HepG2 (cell line): Measurements from ENCODE around the gene RANBP6. TPM values are rescaled to one million over a fixed set of nuclear protein-coding genes. Genes with fewer than 3 reads are reported as not detected.
A peak's percentile ranks its signal among the peaks of the same experiment; 100 is the strongest.

Source experiments
- DPF2 ChIP-seq: sonication (generic); formaldehyde crosslinking; IDR thresholded peaks from 2 replicates; pipeline ENCODE4 v1.4.0; 2020; ENCODE audit warnings: mild to moderate bottlenecking, low read depth, missing genetic modification reagents, borderline replicate concordance
- MYPOP ChIP-seq: sonication (generic); formaldehyde crosslinking; IDR thresholded peaks from 2 replicates; pipeline ENCODE4 v1.8.1; 2023; ENCODE audit warnings: mild to moderate bottlenecking, moderate library complexity, missing genetic modification reagents
- PHB2 ChIP-seq: fragments of 450-650 bp; IDR thresholded peaks from 2 replicates; pipeline ENCODE4 v1.6.1; 2018; ENCODE audit not compliant: partially characterized antibody
- PITX1 ChIP-seq: sonication (generic); formaldehyde crosslinking; IDR thresholded peaks from 2 replicates; pipeline ENCODE4 v1.5.1; 2020; ENCODE audit warnings: mild to moderate bottlenecking, missing genetic modification reagents
- SSRP1 ChIP-seq: IDR thresholded peaks from 2 replicates; pipeline ENCODE4 v1.6.1; 2016; ENCODE audit warnings: control low read depth
- TFDP1 ChIP-seq: IDR thresholded peaks from 2 replicates; pipeline ENCODE4 v1.6.1; 2016; ENCODE audit warnings: missing compliant biosample characterization, missing genetic modification reagents, borderline replicate concordance
- TP53 ChIP-seq: sonication (generic); formaldehyde crosslinking; conservative IDR thresholded peaks from 2 replicates; pipeline ENCODE4 v1.4.0; 2020; ENCODE audit warnings: missing genetic modification reagents
- YEATS2 ChIP-seq: sonication (generic); formaldehyde crosslinking; IDR thresholded peaks from 2 replicates; pipeline ENCODE4 v1.4.0; 2020; ENCODE audit warnings: missing genetic modification reagents, borderline replicate concordance
- ZBTB39 ChIP-seq: sonication (generic); formaldehyde crosslinking; IDR thresholded peaks from 2 replicates; pipeline ENCODE4 v1.5.0; 2020; ENCODE audit warnings: missing genetic modification reagents
- ZBTB49 ChIP-seq: sonication (generic); formaldehyde crosslinking; IDR thresholded peaks from 2 replicates; pipeline ENCODE4 v1.4.0; 2020; ENCODE audit warnings: missing genetic modification reagents, borderline replicate concordance
- ZC3H13 ChIP-seq: sonication (generic); formaldehyde crosslinking; IDR thresholded peaks from 2 replicates; pipeline ENCODE4 v1.8.1; 2023; ENCODE audit warnings: mild to moderate bottlenecking, missing genetic modification reagents, moderate library complexity
- ZNF143 ChIP-seq: sonication (generic); formaldehyde crosslinking; IDR thresholded peaks from 2 replicates; pipeline ENCODE4 v1.4.0; 2020; ENCODE audit warnings: missing genetic modification reagents
- ZNF337 ChIP-seq: sonication (generic); formaldehyde crosslinking; IDR thresholded peaks from 2 replicates; pipeline ENCODE4 v1.5.1; 2020; ENCODE audit warnings: missing genetic modification reagents, low read depth, mild to moderate bottlenecking, borderline replicate concordance
- ZNF343 ChIP-seq: sonication (generic); formaldehyde crosslinking; IDR thresholded peaks from 2 replicates; pipeline ENCODE4 v1.4.0; 2020; ENCODE audit warnings: mild to moderate bottlenecking, missing genetic modification reagents
- ZNF430 ChIP-seq: sonication (generic); formaldehyde crosslinking; IDR thresholded peaks from 2 replicates; pipeline ENCODE4 v1.9.0; 2021; ENCODE audit warnings: mild to moderate bottlenecking, missing genetic modification reagents
- ZNF546 ChIP-seq: sonication (generic); formaldehyde crosslinking; conservative IDR thresholded peaks from 2 replicates; pipeline ENCODE4 v1.8.1; 2023; ENCODE audit warnings: mild to moderate bottlenecking, missing genetic modification reagents
- ZNF567 ChIP-seq: sonication (generic); formaldehyde crosslinking; IDR thresholded peaks from 2 replicates; pipeline ENCODE4 v1.8.1; 2023; ENCODE audit warnings: mild to moderate bottlenecking, missing genetic modification reagents, borderline replicate concordance
- polyA plus RNA-seq, 8 experiments: library from polyadenylated mRNA; depleted of rRNA in 3 of 8; stranded (reverse) in 7 of 8; unstranded in 1 of 8; fragments of >200 nt; fragmentation: Illumina TruSeq in 4 of 8; extraction: Trizol in 4 of 8; gene quantifications; 2 replicates each; pipeline versions ENCODE4 v1.2.1 to v1.2.3, GENCODE V29; 2011 to 2016; ENCODE audit warnings: low read depth in 4 of 8, missing spikeins in 1 of 8, mixed read lengths in 1 of 8; ENCODE audit not compliant: insufficient read depth in 1 of 8
- total RNA-seq, 5 experiments: library from RNA; depleted of rRNA; stranded (reverse); fragments of >200 nt; fragmentation: Illumina TruSeq; extraction: Trizol; gene quantifications; 2 replicates each; pipeline ENCODE4 v1.2.3, GENCODE V29; 2016; ENCODE audit warnings: low read depth in 1 of 5

Gene RANBP6
- total and polyA plus RNA-seq, 2 of the 13 experiments (the other 11 are each of a cell fraction or from before 2014, with no cell fraction given): 7.5 to 26.0 TPM

- TF ChIP-seq TFDP1 (CRISPR knock-in tag): peak; percentile 81
- TF ChIP-seq ZBTB39 (CRISPR knock-in tag): no peak
- TF ChIP-seq ZBTB49 (CRISPR knock-in tag): no peak
- peak; percentile 55; the same call in 1 of the 2 replicates for TF ChIP-seq ZNF430
- peak; percentile 57; the same call in 1 of the 2 replicates for TF ChIP-seq MYPOP (CRISPR knock-in tag)
- TF ChIP-seq TP53 (CRISPR knock-in tag): 0 out of 2 replicates have a peak, but pooled peaks have one; percentile 37
- TF ChIP-seq ZNF343 (CRISPR knock-in tag): no peak
- peak; percentile 46; the same call in 1 of the 2 replicates for TF ChIP-seq ZNF567
- TF ChIP-seq PITX1 (CRISPR knock-in tag): 0 out of 2 replicates have a peak, but pooled peaks have one; percentile 14
- no peak for TF ChIP-seq ZNF546
- no peak for TF ChIP-seq ZC3H13 (CRISPR knock-in tag)
- no peak for TF ChIP-seq SSRP1
- TF ChIP-seq ZNF337 (CRISPR knock-in tag): no peak
- TF ChIP-seq PHB2: no peak
- TF ChIP-seq YEATS2 (CRISPR knock-in tag): peak; percentile 90
- peak; percentile 34; the same call in 1 of the 2 replicates for TF ChIP-seq ZNF143 (CRISPR knock-in tag)
- no peak for TF ChIP-seq DPF2 (CRISPR knock-in tag)
Measured at GRCh38 chr9:6015278-6016157, at the start of gene RANBP6 (continued).
